Nucleus accumbens (tissue), 56 donors: Measurements from ENCODE around the gene C10orf105.

Source experiments
- DNase-seq, 56 donors: peaks; one replicate each; lab custom pipeline; 2025; lab: John Stamatoyannopoulos, UW

Gene C10orf105

DNA sequence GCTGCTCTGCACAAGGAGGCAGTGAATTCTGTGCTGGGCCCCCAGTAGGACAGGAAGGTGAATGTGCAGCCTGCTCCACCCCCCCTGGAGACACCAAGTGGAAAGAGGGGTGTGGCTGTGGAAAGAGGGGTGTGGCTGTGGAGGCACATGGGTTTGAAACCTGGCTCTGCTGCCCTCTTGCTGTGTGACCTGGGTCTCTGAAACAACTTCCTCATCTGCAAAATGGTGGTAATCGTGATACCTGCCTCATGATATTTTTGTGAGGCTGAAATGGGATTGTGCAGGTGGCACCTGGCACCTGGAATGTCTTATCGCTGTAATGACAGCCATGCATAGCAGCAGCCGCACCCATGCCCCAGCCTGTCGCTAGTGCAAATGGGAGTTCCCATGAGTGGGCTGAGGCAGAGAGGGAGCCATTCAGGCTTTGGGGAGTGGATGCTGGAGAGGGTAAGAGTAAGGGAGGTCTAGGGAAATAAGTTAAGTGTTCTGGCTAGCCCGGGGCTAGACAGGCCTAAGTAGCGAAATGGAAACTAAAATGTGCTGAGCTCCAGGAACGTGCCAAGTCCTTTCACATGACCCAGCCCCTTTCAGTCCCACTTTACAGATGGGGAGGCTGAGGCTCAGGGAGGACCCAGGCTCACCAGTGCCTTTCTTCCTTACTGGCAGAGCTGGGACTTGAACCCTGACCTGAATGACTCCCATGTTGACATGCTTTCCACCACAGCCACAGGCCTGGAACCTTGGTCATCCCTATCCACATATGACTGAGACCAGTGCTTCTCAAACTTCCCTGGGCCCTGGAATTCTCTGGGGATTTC is 35.0 kb downstream of the C10orf105 start:
- DNase-seq = peak in 1 of 56 donors; percentile 32

DNA sequence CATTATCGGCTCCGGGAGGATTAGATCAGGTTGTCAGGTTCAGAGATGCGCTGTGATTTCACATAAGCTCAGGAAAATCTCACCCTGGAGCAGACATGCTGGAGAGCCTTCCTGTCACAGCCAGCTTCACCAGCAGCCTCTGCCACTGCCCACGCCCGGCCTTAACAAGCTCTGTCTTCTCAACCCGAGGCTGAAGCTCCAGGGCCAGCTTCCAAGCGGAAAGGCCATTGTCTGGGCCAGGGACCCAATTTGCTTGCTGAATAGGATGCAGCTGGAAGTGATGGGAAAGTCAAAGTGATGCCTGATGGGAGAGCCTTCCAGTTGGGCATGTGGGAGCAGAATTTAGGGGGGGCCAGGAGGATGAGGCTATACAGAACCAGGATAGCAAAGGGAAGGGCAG is 36.3 kb downstream of the C10orf105 start:
- DNase-seq = peak in 11 of 56 donors; percentile 5 to 44 (median 13)

DNA sequence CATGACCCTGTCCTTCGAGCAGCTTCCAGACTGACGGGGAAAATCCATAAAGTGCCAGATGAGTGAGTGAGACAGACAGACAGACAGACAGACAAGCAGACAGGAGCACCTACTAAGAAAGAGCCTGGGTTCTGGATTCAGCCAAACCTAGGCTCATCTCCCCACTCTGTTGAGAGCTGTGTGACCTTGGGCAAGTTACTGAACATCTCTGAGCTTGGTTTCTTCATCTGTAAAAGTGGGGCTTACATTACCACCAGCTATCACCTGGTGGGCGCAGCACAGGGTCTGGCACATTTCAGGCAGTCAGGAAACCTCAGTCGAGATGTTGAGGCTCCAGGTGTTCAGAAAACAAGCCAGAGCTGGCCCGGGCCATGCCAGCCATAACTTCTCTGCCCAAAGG is 37.6 kb downstream of the C10orf105 start:
- DNase-seq = no peak

DNA sequence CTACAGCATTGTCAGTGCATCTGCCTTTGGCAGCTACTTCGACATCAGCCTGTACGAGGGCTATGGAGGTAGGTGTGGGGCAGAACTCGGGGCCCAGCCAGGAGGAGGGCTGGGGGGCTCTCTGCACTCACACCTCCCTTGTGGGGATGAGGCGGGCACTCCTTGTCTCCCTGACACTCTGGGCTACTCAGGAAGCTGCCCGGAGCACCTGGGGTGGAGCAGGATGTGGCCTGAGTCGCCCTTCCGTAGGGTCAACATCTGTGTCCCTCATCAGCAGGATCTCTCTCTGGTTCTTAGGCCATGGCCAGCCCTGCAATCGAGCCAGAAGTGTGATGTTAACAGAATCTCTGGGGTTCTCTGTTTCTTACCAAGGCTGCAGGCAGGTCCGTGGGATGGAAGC is 40.2 kb downstream of the C10orf105 start:
- DNase-seq = no peak

DNA sequence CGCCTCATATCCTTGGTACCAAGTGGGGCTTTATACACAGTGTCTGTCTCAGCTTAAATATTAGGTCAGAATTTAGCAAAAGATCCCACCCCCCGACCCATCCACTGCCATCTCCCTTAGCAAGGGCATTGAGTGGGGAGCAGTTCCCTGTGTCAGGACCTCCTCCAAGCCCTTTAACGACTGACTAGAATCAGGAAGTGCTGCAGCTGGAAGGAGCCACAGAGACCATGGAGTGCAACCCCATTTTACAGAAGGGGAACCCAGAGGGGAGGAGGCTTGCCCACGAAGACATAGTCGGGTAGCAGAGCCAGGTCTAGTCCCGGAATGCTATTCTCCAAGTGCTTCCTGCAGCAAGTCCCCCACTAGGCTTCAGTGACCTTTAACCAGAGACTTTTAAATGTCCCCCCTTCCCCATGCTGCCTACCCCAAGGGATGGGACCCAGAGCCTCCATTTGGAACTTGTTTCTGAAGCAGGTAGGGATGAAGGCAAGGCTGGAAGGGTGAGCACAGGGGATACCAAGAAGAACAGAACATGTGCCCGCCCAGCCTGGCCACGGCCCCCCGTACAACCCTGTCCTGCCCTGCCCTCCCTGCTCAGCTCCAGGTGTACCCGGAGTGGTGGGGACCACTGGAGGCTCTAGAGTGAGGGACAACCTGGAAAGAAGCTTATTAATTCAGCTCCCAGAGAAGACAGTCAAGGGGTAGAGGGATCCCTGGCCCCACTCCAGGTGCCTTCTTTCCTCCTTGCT is 41.3 kb downstream of the C10orf105 start:
- DNase-seq = no peak

DNA sequence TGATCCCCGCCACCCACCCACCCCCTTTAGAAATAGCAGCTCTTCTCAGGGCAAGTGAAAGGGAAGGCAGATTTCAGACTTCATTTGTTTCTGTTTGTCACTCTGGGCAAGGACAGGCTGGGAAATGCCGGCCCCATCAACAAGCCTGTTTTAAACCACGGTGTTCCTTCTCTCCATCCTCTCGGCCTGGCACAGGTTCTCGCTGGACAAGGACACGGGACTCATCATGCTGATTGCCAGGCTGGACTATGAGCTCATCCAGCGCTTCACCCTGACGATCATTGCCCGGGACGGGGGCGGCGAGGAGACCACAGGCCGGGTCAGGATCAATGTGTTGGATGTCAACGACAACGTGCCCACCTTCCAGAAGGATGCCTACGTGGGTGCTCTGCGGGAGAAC is 42.3 kb downstream of the C10orf105 start:
- DNase-seq = no peak

DNA sequence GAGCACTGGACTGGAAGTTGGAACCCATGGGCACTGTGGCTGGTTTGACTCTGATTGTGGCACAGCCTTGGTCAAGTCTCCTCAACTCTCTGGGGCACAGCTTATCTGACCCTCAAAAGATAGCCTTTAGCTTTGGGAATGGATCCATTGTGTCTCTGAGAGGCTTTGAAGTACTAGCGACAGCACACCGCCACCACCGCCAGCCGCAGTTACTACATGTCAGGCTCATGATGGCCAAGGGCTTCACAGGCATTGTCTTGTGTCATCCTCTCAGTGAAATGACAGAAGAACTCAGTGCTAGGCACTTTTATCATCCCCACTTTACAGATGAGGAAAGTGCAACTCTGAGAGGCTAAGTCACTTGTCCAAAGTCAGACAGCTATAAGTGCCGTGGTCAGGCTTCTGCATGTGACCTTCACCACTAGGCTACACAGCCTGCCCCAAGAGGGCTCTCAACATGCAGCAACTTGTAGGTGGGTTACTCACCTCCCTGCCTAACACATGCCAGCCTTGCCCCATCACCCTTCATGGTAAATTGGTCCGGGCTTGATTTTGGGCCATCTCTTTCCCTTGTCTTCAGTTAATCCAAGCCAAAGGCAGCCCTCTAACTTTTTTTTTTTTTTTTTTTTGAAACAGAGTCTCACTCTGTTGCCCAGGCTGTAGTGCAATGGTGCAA is 44.1 kb downstream of the C10orf105 start:
- DNase-seq = no peak

DNA sequence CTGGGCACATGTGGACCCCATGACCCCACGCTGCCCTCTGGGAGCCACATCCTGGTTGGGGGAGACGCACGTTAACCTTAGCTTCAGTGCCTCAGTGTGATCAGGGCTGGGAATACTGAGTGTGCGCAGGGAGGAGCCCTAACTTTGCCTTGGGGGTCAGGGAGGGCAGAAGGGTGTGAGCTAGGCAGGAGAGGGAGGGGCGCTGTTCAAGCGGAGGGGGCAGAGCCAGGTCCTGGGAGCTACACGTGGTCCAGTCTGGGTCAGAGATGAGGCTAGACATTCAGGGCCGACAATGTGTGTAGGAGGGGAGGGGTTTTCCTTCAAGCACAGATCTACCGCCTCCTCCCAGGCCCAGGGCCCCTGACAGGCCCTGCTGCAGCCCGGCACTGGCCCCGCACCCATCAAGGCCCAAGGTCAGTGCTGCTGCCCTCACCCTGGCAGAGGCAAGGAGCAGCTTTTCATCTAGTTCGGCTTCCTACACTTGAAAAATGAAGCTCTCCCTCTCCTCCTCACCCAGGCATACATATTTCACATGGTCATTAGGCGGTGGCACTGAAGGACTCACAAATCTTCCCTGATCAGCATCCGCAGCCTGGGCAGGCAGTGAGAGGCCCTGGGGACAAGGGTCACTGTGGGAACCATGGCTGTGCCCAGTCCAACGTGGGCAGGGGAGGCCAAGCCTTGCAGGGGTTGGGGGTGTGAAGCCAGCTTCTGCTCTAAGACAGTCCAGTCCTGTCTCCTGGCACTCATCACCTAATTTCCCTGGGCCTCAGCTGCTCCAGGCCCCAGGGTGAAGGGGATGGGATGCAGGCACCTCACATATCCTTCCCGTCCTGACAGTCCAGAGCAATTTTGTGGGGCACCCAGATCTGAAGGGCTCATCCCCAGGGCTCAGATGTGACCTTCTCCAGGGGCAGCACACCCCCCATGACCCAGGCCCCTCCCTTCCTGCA is 47.3 kb downstream of the C10orf105 start:
- DNase-seq = no peak

DNA sequence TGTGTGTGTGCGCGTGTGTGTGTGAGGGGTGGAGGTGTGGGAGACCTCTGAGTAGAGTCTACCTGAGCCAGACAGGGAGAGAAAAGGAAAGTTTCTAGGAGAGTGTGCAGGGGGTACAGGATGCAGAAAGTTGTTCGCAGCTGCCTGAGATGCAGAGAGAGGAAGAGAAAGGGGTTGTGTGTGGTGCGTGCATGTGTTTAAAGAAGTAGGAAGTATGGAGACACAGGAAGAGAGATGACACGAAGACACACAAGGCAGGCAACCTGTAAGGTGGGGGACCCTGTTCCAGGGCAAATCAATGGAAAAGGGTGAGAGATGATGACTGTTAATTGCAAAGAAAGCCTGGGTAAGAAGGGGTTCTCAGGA is 52.2 kb downstream of the C10orf105 start:
- DNase-seq = no peak

DNA sequence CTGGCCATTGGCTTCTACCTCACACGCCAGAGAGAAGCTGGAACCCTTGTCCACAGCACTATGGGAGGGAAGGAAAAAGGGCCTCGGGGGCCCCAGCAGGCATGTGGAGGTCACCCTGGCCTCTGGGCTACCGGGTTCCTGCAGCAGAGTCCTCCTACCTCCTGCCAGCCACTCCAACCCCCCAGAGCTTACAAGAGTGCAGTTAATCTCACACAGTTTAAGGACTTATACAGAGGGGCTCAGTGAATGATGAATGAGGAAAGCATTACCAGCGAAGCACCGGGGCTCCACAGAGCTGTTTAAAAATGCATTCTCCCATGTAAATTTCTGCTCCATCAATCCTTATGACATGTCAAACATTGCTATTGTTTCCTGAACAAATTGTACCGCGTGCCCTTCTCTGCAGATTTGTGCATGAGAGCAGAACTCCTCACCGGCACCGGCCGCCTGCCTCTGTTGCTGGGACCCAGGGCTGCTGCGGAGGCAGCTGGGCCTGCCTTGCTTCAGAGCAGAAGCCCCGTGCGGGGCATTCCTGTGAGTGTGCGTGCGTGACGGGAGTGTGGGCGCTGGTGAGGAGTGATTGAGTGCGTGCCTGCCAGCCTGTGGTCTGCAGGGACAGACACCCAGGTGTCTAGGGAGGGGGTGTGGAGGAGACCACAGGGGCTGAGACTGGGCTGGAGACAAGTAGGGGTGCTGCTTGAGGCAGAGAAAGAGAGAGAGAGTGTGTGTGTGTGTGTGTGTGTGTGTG is 52.8 kb downstream of the C10orf105 start:
- peak in 3 of 56 donors; percentile 9 to 15 (median 9) for DNase-seq

DNA sequence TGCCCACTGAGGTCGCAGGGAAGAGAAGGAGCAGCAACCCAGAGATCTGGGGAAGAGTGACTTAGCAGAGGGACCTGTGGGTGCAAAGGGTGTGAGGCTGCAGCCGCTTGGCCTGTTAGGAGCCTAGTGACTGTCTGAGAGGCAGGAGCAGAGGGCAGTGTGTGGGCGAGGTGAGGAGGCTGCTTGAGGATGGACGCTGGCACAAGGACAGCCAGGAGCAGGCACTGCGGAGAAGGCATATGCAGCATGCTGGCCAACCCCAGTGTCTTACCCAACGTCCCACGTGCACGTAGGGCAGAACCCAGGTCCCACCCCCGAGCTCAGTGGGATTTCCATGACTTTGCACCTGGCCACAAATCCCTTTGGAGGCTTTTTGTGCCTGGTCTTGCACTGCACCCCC is 54.1 kb downstream of the C10orf105 start:
- DNase-seq = no peak

DNA sequence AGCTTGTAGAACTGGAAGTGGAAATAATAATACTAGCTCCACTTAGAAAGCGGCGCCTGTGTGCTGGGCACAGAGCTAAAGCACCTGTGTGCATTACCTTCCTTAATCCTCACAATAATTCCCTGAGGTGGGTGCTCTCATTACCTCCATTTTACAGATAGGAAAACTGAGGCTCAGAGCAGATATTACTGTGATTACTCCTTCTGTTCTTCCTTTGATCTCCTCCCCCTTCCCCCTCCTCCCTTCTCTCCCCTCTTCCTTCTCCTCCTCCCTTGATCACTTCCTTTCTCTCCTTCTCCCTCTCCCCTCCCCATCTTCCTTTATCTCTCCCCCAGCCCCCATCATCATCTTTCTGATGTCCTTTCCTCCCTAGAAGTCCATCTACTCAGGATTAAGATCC is 55.0 kb downstream of the C10orf105 start:
- DNase-seq = no peak

DNA sequence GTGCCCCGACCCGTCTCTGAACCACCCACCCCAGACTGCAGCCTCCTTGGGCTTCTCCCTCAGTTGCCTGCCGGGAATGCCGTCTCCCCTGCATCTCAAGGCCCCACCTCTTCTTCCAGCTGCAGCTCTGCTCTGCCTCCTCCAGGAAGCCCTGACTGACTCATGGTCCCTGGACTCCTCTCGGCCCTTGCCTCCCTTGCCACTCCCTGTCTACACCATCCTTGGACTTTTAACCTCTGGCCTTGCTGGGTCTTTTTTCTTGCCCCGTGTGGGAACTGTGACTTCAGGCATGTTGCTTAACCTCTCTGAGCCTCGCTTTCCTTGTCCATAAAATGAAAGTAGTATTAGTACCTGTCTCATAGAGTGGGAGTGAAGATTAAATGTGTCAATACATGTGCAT is 56.3 kb downstream of the C10orf105 start:
- DNase-seq = no peak

DNA sequence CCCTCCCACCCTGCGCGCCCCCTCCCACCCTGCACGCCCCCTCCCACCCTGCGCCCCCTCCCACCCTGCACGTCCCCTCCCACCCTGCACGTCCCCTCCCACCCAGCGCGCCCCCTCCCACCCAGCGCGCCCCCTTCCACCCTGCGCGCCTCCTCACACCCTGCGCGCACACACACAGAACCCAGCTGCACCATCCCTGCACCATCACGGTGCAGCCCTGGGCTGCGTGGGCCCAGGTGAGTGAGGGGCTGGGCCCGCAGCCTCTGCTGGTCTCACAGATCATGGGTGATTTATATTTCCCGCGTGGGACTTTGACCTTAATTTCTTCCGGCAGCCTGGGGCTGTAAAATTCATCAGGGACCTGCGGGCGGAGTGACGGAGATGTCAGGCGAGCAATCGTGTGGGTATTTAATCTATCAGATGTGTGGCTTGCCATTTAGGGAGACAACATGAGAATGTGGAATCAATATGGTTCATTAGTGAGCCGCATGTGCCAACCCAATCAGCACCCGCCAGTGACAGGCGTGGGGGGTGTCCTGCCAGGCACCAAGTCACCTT is 57.7 kb downstream of the C10orf105 start:
- DNase-seq = no peak
